Tibial nerve (tissue), 4 donors: ENCODE measurements around the gene AKT3. TPM values are rescaled to one million over a fixed set of nuclear protein-coding genes. Genes with fewer than 3 reads are reported as not detected.
A peak's percentile ranks its signal among the peaks of the same experiment; 100 is the strongest.

Source experiments
- DNase-seq, 2 donors: peaks; one replicate each; pipeline ENCODE4 v3.0.0-alpha.2; 2019; ENCODE audit warnings: low spot score in 2 of 2
- H3K27ac ChIP-seq, 4 donors: fragments of 200-600 bp; sonication (generic) in 3 of 4; one replicate each; pipeline ENCODE4 v1.5.1; 2017 to 2019; ENCODE audit warnings: mild to moderate bottlenecking in 1 of 4
- H3K27me3 ChIP-seq, 2 donors: fragments of 200-600 bp; sonication (generic) in 1 of 2; one replicate each; pipeline versions ENCODE4 v1.5.1 to v1.6.0; 2017 to 2019
- H3K36me3 ChIP-seq, 3 donors: fragments of 200-600 bp; sonication (generic); one replicate each; pipeline ENCODE4 v1.5.1; 2018 to 2019
- H3K4me1 ChIP-seq, 4 donors: fragments of 200-600 bp; sonication (generic) in 3 of 4; one replicate each; pipeline ENCODE4 v1.5.1; 2017 to 2019
- H3K4me3 ChIP-seq, 4 donors: fragments of 200-600 bp; sonication (generic) in 3 of 4; one replicate each; pipeline ENCODE4 v1.5.1; 2017 to 2019; ENCODE audit warnings: mild to moderate bottlenecking in 1 of 4, moderate library complexity in 1 of 4
- H3K9me3 ChIP-seq, 4 donors: fragments of 200-600 bp; sonication (generic) in 3 of 4; one replicate each; pipeline ENCODE4 v1.5.1; 2017 to 2019
- EP300 ChIP-seq, 2 donors: sonication (generic); formaldehyde crosslinking; IDR thresholded peaks; one replicate each; pipeline ENCODE4 v1.6.1; 2017; ENCODE audit warnings: antibody characterized with exemption in 2 of 2, mild to moderate bottlenecking in 1 of 2
- POLR2A ChIP-seq, 2 donors: fragments of 450-650 bp; IDR thresholded peaks; one replicate each; pipeline ENCODE4 v1.6.1; 2017; ENCODE audit warnings: antibody characterized with exemption in 2 of 2, mild to moderate bottlenecking in 2 of 2, moderate library complexity in 2 of 2
- WGBS, 2 donors: methylation state at CpG; one replicate each; pipeline ENCODE4 v1.1.5; 2018; 5-methylcytosine and 5-hydroxymethylcytosine counted together
- total RNA-seq, 4 donors: library from RNA; depleted of rRNA; stranded (reverse); fragments of >200 nt; gene quantifications; one replicate each; pipeline ENCODE4 v1.1.0, GENCODE V29; 2016
- TF ChIP-seq, protein P1 (sequence below), 5 experiments: fragments of 200-600 bp in 3 of 5; fragments of 450-650 bp in 2 of 5; sonication (generic) in 3 of 5; IDR thresholded peaks; one replicate each; pipeline ENCODE4 v1.5.1; 2016 to 2019; ENCODE audit warnings: antibody characterized with exemption in 5 of 5, mild to moderate bottlenecking in 3 of 5, moderate library complexity in 2 of 5

AKT3 gene
- total RNA-seq, 4 donors from 2014 or later, result 58.8 to 76.0 (median 69.2) TPM

DNA sequence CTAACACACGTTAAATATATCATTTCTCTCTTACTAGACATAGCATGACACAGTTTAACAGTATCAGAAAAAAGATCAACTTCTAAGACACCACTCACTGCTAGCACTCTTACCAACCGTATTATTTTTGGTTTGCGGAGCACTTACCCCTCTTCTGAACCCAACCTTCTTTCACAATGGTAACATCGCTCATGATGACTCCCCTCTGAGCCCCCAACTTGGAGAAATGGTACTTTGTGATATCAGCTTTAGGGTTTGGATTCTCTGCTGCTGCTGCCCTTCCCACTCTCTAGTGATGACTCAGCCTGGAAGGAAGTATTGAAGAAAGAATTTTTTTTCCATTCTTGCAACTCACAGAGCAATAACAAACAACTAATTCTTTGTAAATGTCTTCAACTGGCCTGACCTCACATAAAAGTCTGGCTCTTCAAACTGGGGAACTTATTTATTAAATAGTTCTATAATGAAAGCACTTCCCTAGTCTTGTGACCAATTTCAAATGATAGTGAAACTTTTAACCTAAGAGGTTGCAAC is 7.0 kb downstream of the AKT3 start:
- H3K4me1 ChIP-seq, result peaks cover 0 to 60% (median 15%) of the 10 kb centered on the region in 4 donors
- H3K27me3 ChIP-seq, result no peaks in the 10 kb centered on the region
- 19% methylated on average over 4 of the region's 4 CpGs for WGBS, 2 donors
- TF ChIP-seq, protein P1, sequence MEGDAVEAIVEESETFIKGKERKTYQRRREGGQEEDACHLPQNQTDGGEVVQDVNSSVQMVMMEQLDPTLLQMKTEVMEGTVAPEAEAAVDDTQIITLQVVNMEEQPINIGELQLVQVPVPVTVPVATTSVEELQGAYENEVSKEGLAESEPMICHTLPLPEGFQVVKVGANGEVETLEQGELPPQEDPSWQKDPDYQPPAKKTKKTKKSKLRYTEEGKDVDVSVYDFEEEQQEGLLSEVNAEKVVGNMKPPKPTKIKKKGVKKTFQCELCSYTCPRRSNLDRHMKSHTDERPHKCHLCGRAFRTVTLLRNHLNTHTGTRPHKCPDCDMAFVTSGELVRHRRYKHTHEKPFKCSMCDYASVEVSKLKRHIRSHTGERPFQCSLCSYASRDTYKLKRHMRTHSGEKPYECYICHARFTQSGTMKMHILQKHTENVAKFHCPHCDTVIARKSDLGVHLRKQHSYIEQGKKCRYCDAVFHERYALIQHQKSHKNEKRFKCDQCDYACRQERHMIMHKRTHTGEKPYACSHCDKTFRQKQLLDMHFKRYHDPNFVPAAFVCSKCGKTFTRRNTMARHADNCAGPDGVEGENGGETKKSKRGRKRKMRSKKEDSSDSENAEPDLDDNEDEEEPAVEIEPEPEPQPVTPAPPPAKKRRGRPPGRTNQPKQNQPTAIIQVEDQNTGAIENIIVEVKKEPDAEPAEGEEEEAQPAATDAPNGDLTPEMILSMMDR (IDR thresholded peaks at IDR 0.05), result no peak
- peak; percentile 32 to 66 for TF ChIP-seq EP300 (IDR thresholded peaks at IDR 0.05)
- H3K27ac ChIP-seq, result peak overlapping the region in 3 of 4 donors; percentile 47 to 77 (median 49)
- H3K4me3 ChIP-seq, result peak overlapping the region in 1 of 4 donors; percentile 18
- no peaks in the 10 kb centered on the region for H3K36me3 ChIP-seq
- peak in 1 of 2 donors; percentile 8 for DNase-seq
- no peaks in the 10 kb centered on the region for H3K9me3 ChIP-seq

DNA sequence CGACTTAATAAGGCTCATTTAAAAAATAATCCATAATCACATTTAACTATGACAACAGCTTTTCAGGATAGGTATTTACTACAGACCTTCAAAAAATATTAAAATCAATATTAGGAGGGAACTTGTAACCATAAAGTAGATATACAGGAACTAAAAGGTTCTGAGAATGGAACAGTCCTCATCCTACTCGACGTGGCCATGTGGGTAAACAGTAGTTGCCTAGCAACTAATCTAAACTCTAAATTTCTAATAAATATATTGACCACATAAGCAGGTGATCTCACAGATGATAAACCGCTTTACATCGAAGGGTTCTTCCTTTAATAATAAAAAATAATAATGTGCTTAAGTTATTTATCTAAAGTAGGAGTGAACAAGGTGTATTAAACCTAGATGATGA is 7.9 kb downstream of the AKT3 start:
- TF ChIP-seq, protein P1 (IDR thresholded peaks at IDR 0.05), result no peak
- TF ChIP-seq POLR2A (IDR thresholded peaks at IDR 0.05), result no peak
- TF ChIP-seq EP300 (IDR thresholded peaks at IDR 0.05), result no peak
- H3K9me3 ChIP-seq, result peaks cover 0 to 7% (median 2%) of the 10 kb centered on the region in 4 donors
- H3K4me1 ChIP-seq, result peaks cover 0 to 51% (median 15%) of the 10 kb centered on the region in 4 donors
- DNase-seq, result no peak
- no peaks in the 10 kb centered on the region for H3K27me3 ChIP-seq
- H3K36me3 ChIP-seq, result peaks cover 0 to 8% (median 0%) of the 10 kb centered on the region in 3 donors
- H3K4me3 ChIP-seq, result no peak overlapping the region
- peak overlapping the region in 3 of 4 donors; percentile 47 to 77 (median 49) for H3K27ac ChIP-seq
- WGBS, 2 donors, result 85 to 89% methylated on average over 5 of the region's 5 CpGs

DNA sequence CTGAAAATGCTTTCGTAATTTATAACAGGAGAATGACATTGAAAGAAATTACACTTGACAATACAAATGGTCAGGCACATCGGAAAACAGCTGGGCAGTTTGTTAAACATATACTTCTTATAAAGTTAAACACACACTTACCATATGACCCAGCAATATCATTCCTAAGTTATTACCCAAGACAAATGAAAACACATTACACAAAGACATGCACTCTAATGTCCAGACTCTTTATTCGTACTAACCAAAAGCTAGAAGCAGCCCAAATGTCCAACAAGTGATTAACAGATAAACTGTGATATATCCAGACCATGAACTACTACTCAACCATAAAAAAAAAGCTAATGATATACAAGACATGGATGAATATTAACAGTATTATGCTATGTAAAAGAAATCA is 8.5 kb downstream of the AKT3 start:
- TF ChIP-seq EP300 (IDR thresholded peaks at IDR 0.05) (no peak), POLR2A (IDR thresholded peaks at IDR 0.05) (no peak)
- TF ChIP-seq, protein P1 (IDR thresholded peaks at IDR 0.05), result no peak
- Histone ChIP-seq H3K9me3 (peaks cover 0 to 13% (median 4%) of the 10 kb centered on the region in 4 donors), H3K36me3 (peaks cover 0 to 14% (median under 1%) of the 10 kb centered on the region in 3 donors), H3K4me1 (peaks cover 0 to 47% (median 15%) of the 10 kb centered on the region in 4 donors), H3K4me3 (no peak overlapping the region), H3K27ac (peak overlapping the region in 1 of 4 donors; percentile 49), H3K27me3 (no peaks in the 10 kb centered on the region)
- WGBS, 2 donors, result 73 to 80% methylated on average over 3 of the region's 3 CpGs
- DNase-seq, result no peak

DNA sequence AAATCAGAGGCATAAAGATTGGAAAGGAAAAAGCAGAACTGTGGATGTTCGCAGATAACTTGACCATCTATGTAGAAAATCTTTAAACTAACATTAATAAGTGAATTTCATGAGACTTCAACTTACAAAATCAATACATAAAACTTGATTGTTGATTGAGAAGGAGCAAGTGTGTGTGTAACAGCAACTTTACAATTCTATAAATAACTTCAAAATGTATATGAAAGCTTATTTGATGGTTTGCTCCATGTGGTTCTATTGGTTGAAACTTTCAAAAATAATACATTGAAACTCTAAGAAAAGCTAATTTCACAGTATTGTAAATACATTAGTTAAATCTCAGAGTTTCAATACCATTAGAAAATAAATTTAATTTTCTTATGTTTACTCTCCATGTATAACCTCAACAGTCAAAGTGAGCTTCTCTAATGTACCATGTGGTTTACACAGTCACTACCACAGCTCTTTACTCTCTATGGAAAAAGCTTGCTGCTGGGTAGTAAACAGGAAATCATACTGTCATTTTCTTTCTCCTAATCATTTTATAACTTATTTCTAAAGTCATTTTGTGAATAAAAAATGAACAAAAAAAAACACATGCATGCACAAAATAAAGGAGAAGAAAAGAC is 12.0 kb downstream of the AKT3 start:
- TF ChIP-seq EP300 (IDR thresholded peaks at IDR 0.05), result no peak
- TF ChIP-seq, protein P1 (IDR thresholded peaks at IDR 0.05), result no peak
- TF ChIP-seq POLR2A (IDR thresholded peaks at IDR 0.05), result no peak
- no peak overlapping the region for H3K4me3 ChIP-seq
- 98 to 100% methylated on average over 1 of the region's 1 CpG for WGBS, 2 donors
- DNase-seq, result no peak
- H3K9me3 ChIP-seq, result peaks cover 0 to 30% (median 8%) of the 10 kb centered on the region in 4 donors
- H3K4me1 ChIP-seq, result peaks cover 0 to 25% (median 6%) of the 10 kb centered on the region in 4 donors
- H3K27me3 ChIP-seq, result no peaks in the 10 kb centered on the region
- no peak overlapping the region for H3K27ac ChIP-seq
- peaks cover 0 to 47% (median 2%) of the 10 kb centered on the region in 3 donors for H3K36me3 ChIP-seq

DNA sequence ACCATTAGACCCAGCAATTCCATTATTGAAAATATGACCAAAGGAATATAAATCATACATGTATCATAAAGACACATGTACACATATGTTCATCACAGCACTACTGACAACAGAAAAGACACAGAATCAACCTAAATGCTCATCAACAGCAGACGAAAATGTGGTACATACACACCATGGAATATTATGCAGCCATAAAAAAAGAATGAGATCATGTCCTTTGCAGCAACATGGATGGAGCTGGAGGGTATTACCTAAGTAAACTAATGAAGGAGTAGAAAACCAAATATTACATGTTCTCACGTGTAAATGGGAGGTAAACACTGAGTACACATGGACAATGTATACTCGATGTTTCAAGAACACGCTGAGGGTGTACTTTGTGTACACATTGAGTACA is 15.9 kb downstream of the AKT3 start:
- TF ChIP-seq EP300 (IDR thresholded peaks at IDR 0.05) (no peak), POLR2A (IDR thresholded peaks at IDR 0.05) (no peak)
- TF ChIP-seq, protein P1 (IDR thresholded peaks at IDR 0.05), result no peak
- peaks cover 0 to 30% (median 8%) of the 10 kb centered on the region in 4 donors for H3K9me3 ChIP-seq
- 94 to 95% methylated on average over 4 of the region's 4 CpGs for WGBS, 2 donors
- H3K4me1 ChIP-seq, result peaks cover 0 to 10% (median 0%) of the 10 kb centered on the region in 4 donors
- H3K27me3 ChIP-seq, result no peaks in the 10 kb centered on the region
- H3K36me3 ChIP-seq, result peaks cover 0 to 47% (median 2%) of the 10 kb centered on the region in 3 donors
- no peak for DNase-seq
- no peak overlapping the region for H3K27ac ChIP-seq
- H3K4me3 ChIP-seq, result no peak overlapping the region
